Uterus (tissue), 4 donors: ENCODE measurements around the gene MPDU1. TPM values are rescaled to one million over a fixed set of nuclear protein-coding genes. Genes with fewer than 3 reads are reported as not detected.

ENCODE experiments used
- DNase-seq, 2 donors: peaks; one replicate each; pipeline ENCODE4 v3.0.0-alpha.2; 2019 to 2020
- H3K27ac ChIP-seq, 2 donors: fragments of 200-600 bp; sonication (generic); 1 replicate in 1 of 2; 2 replicates in 1 of 2; pipeline ENCODE4 v1.5.1; 2016 to 2018
- H3K27me3 ChIP-seq, 2 donors: fragments of 200-600 bp; sonication (generic); one replicate each; pipeline ENCODE4 v1.5.1; 2018 to 2019; ENCODE audit warnings: control low read depth in 1 of 2
- H3K36me3 ChIP-seq, 2 donors: fragments of 200-600 bp; sonication (generic); one replicate each; pipeline ENCODE4 v1.5.1; 2019; ENCODE audit warnings: control low read depth in 1 of 2
- H3K4me1 ChIP-seq, 2 donors: fragments of 200-600 bp; sonication (generic); one replicate each; pipeline ENCODE4 v1.5.1; 2018 to 2019; ENCODE audit warnings: control low read depth in 1 of 2
- H3K4me3 ChIP-seq, 2 donors: fragments of 200-600 bp; sonication (generic); 1 replicate in 1 of 2; 2 replicates in 1 of 2; pipeline ENCODE4 v1.5.1; 2018 to 2019; ENCODE audit warnings: mild to moderate bottlenecking in 1 of 2
- H3K9me3 ChIP-seq, 2 donors: fragments of 200-600 bp; sonication (generic); one replicate each; pipeline ENCODE4 v1.5.1; 2019; ENCODE audit warnings: control low read depth in 1 of 2
- CTCF ChIP-seq, 4 experiments: fragments of 200-600 bp in 2 of 4; fragments of 450-650 bp in 2 of 4; sonication (generic) in 2 of 4; IDR thresholded peaks; one replicate each; pipeline ENCODE4 v1.5.1; 2016 to 2019; ENCODE audit warnings: antibody characterized with exemption in 4 of 4, mild to moderate bottlenecking in 2 of 4, moderate library complexity in 1 of 4
- POLR2A ChIP-seq, 2 donors: fragments of 450-650 bp; IDR thresholded peaks; one replicate each; pipeline ENCODE4 v1.6.1; 2016; ENCODE audit warnings: antibody characterized with exemption in 2 of 2, mild to moderate bottlenecking in 1 of 2, moderate library complexity in 1 of 2
- intact Hi-C: fragments of 100-400 bp; cut with DNase I; formaldehyde crosslinking; loops from one replicate; pipeline ENCODE4 v1.15.1; 2023; ENCODE audit warnings: low total_unique reads
- total RNA-seq, 4 donors: library from RNA; depleted of rRNA in 3 of 4; stranded (reverse); fragments of >200 nt in 3 of 4; gene quantifications; one replicate each; pipeline versions ENCODE4 v1.1.0 to v1.2.4, GENCODE V29; 2014 to 2023
- donor health status: DM: yes; HTN: yes; CAD: no.

MPDU1 gene
- total RNA-seq, 4 donors from 2014 or later, result 2.6 to 63.6 (median 35.0) TPM

- H3K4me3 ChIP-seq, result peak overlapping the region; percentile 64 to 66
- peaks cover 7% of the 10 kb centered on the region in 2 donors for H3K4me1 ChIP-seq
- no peaks in the 10 kb centered on the region for H3K27me3 ChIP-seq
- intact Hi-C loops, result loop anchor here (10.0 kb wide), 1 partner anchor 228 kb away; the partner anchor contains the start of genes KCTD11 and TMEM95
- peak overlapping the region; percentile 96 for H3K27ac ChIP-seq
- no peak for TF ChIP-seq POLR2A (IDR thresholded peaks at IDR 0.05)
- TF ChIP-seq CTCF (IDR thresholded peaks at IDR 0.05), result no peak
- no peaks in the 10 kb centered on the region for H3K9me3 ChIP-seq
- H3K36me3 ChIP-seq, result no peaks in the 10 kb centered on the region
- DNase-seq, result peak in 1 of 2 donors; percentile 49
These were observed 1.0 kb upstream of the MPDU1 start for GRCh38 chr17:7582396-7583252.

GRCh38 chr17:7586673-7587419, 3.2 kb downstream of the MPDU1 start:
- TF ChIP-seq CTCF (IDR thresholded peaks at IDR 0.05) (no peak), POLR2A (IDR thresholded peaks at IDR 0.05) (no peak)
- H3K27ac ChIP-seq, result peak overlapping the region; percentile 82 to 85
- DNase-seq, result no peak
- no peaks in the 10 kb centered on the region for H3K9me3 ChIP-seq
- no peaks in the 10 kb centered on the region for H3K36me3 ChIP-seq
- H3K27me3 ChIP-seq, result no peaks in the 10 kb centered on the region
- intact Hi-C loops, result loop anchor here (10.0 kb wide), 1 partner anchor 232 kb away; the partner anchor contains the start of genes KCTD11 and TMEM95
- peaks cover 7 to 11% of the 10 kb centered on the region in 2 donors for H3K4me1 ChIP-seq
- H3K4me3 ChIP-seq, result no peak overlapping the region

GRCh38 chr17:7587420-7588151, 3.9 kb downstream of the MPDU1 start:
- intact Hi-C loops, result loop anchor here (10.0 kb wide), 1 partner anchor 233 kb away; the partner anchor contains the start of genes KCTD11 and TMEM95
- H3K27ac ChIP-seq, result peak overlapping the region; percentile 82 to 85
- no peaks in the 10 kb centered on the region for H3K9me3 ChIP-seq
- peak overlapping the region in 1 of 2 donors; percentile 79 for H3K4me3 ChIP-seq
- DNase-seq, result peak in 1 of 2 donors; percentile 64
- TF ChIP-seq POLR2A (IDR thresholded peaks at IDR 0.05) (no peak), CTCF (IDR thresholded peaks at IDR 0.05) (no peak)
- no peaks in the 10 kb centered on the region for H3K36me3 ChIP-seq
- H3K4me1 ChIP-seq, result peaks cover 6 to 11% of the 10 kb centered on the region in 2 donors
- no peaks in the 10 kb centered on the region for H3K27me3 ChIP-seq

- Histone ChIP-seq H3K36me3 (no peaks in the 10 kb centered on the region), H3K4me3 (peak overlapping the region; percentile 57 to 79), H3K27me3 (no peaks in the 10 kb centered on the region), H3K9me3 (no peaks in the 10 kb centered on the region), H3K27ac (peak overlapping the region; percentile 82 to 85), H3K4me1 (peaks cover 0 to 4% of the 10 kb centered on the region in 2 donors)
- intact Hi-C loops, result loop anchor here (10.0 kb wide), 1 partner anchor 234 kb away; the partner anchor contains the start of genes KCTD11 and TMEM95
- peak in 1 of 2 donors; percentile 39 for DNase-seq
- no peak for TF ChIP-seq POLR2A (IDR thresholded peaks at IDR 0.05)
- no peak for TF ChIP-seq CTCF (IDR thresholded peaks at IDR 0.05)
These were observed 5.0 kb downstream of the MPDU1 start for GRCh38 chr17:7588553-7589203.
